ENCODE results near the gene ASPHD2. TPM values are rescaled to one million over a fixed set of nuclear protein-coding genes. Genes with fewer than 3 reads are reported as not detected.

ASPHD2 gene
- total and polyA plus RNA-seq, 2 of the 13 experiments (the other 11 are each of a cell fraction or from before 2014, with no cell fraction given), result 0.04 TPM

DNA sequence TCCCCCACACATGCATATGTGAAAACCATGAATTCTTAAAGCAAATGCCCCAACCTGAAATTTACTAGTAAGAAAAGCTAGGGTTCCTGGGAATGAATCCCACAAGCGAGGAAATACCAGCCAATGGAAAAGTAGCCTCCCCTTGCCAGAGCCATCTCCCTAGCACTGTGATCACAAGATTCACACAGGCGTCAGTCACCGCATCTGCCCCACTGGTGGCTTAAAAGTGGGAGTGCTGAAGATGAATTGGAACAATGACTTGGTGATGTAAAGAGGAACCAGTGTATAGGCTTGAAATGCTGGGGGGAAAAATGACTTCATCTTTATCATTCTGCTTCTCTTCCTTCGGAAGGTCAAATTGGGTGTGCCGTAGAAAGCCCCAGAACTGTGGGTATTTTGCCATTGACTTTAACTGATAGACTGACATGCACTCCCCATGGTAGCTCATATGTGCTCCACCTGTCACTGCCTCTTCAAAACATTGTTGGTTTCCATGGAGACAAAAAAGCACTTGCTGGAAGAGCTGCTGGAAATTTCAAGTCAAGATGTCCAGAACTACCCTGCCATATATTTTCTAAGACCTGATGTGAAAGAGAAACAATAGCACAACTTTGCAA, 19.2 kb upstream of the ASPHD2 start:
- intact Hi-C loops (cut with micrococcal nuclease; ENCODE audit: unreplicated experiment), result no loop called here
- CTCF ChIA-PET (ENCODE audit: low intra/inter-chr PET ratio, low total read pairs), result no interaction called here
- no peaks in the 10 kb centered on the region for H3K79me2 ChIP-seq (ENCODE audit: insufficient read depth, low read length)
- no peaks in the 10 kb centered on the region for H3K4me1 ChIP-seq (ENCODE audit: insufficient read depth, low read length)
- ATAC-seq (no peak), DNase-seq (ENCODE audit: low spot score) (no peak), FAIRE-seq (no peak)
- TF ChIP-seq ZFP36L2 (CRISPR knock-in tag; IDR thresholded peaks at IDR 0.05) (no peak), GABPA (IDR thresholded peaks at IDR 0.05; ENCODE audit: low read depth, low read length) (no peak), GABPA (CRISPR knock-in tag; IDR thresholded peaks at IDR 0.05; ENCODE audit: low read depth) (no peak), IRF1 (CRISPR knock-in tag; IDR thresholded peaks at IDR 0.05; ENCODE audit: low read depth) (no peak), NKX3-1 (CRISPR knock-in tag; IDR thresholded peaks at IDR 0.05) (no peak)
- H3K27me3 ChIP-seq (ENCODE audit: control insufficient read depth in 1 of 2, insufficient read depth in 2 of 2, low read length in 2 of 2), result peaks cover 0 to 5% of the 10 kb centered on the region in 2 experiments; a peak in 2 of 5 replicates
- no peak overlapping the region for H2AFZ ChIP-seq (ENCODE audit: low read length)
- no peaks in the 10 kb centered on the region for H3K9me3 ChIP-seq (ENCODE audit: low read length)
- in situ Hi-C loops (cut with HindIII; ENCODE audit: extremely low pct_ligation_motif_present, low pct_unique_long_range_greater_than_20kb), result no loop called here
- H3K4me2 ChIP-seq (ENCODE audit: low read depth, low read length), result no peak overlapping the region
- H4K20me1 ChIP-seq (ENCODE audit: insufficient read depth, low read length), result no peaks in the 10 kb centered on the region
- POLR2A ChIA-PET, result no interaction called here
- H3K36me3 ChIP-seq (replicated peaks in 1 of 2; ENCODE audit: control insufficient read depth in 1 of 2, insufficient read depth in 2 of 2, low read length in 2 of 2), result no peaks in the 10 kb centered on the region
- WGBS (ENCODE audit: low lambda C conversion rate), result 42% methylated on average over 5 of the region's 5 CpGs
- BruUV-seq (replicated peaks), result no TSS peak
- no peak overlapping the region for H3K27ac ChIP-seq (ENCODE audit: extremely low read length, insufficient read depth, low read length)
- no peak overlapping the region for H3K4me3 ChIP-seq (replicated peaks in 1 of 3; ENCODE audit: insufficient read depth in 1 of 3, low read depth in 2 of 3, low read length in 3 of 3)
- H3K9ac ChIP-seq (ENCODE audit: insufficient read depth, low read depth, low read length), result no peak overlapping the region

GRCh38 chr22:26410386-26410785, 18.7 kb upstream of the ASPHD2 start:
- intact Hi-C loops (cut with micrococcal nuclease; ENCODE audit: unreplicated experiment) (no loop called here), in situ Hi-C loops (cut with HindIII; ENCODE audit: extremely low pct_ligation_motif_present, low pct_unique_long_range_greater_than_20kb) (no loop called here)
- H3K9ac ChIP-seq (ENCODE audit: insufficient read depth, low read depth, low read length), result no peak overlapping the region
- ATAC-seq (no peak), FAIRE-seq (no peak), DNase-seq (ENCODE audit: low spot score) (no peak)
- no peaks in the 10 kb centered on the region for H3K9me3 ChIP-seq (ENCODE audit: low read length)
- no peaks in the 10 kb centered on the region for H3K4me1 ChIP-seq (ENCODE audit: insufficient read depth, low read length)
- WGBS (ENCODE audit: low lambda C conversion rate), result 1% methylated on average over 5 of the region's 5 CpGs
- H3K36me3 ChIP-seq (replicated peaks in 1 of 2; ENCODE audit: control insufficient read depth in 1 of 2, insufficient read depth in 2 of 2, low read length in 2 of 2), result no peaks in the 10 kb centered on the region
- H3K27ac ChIP-seq (ENCODE audit: extremely low read length, insufficient read depth, low read length), result no peak overlapping the region
- H2AFZ ChIP-seq (ENCODE audit: low read length), result no peak overlapping the region
- no peak overlapping the region for H3K4me2 ChIP-seq (ENCODE audit: low read depth, low read length)
- CTCF ChIA-PET (ENCODE audit: low intra/inter-chr PET ratio, low total read pairs), result no interaction called here
- H3K27me3 ChIP-seq (ENCODE audit: control insufficient read depth in 1 of 2, insufficient read depth in 2 of 2, low read length in 2 of 2), result peaks cover 0 to 6% of the 10 kb centered on the region in 2 experiments; a peak in 2 of 5 replicates
- no TSS peak for BruUV-seq (replicated peaks)
- POLR2A ChIA-PET, result no interaction called here
- no peak overlapping the region for H3K4me3 ChIP-seq (replicated peaks in 1 of 3; ENCODE audit: insufficient read depth in 1 of 3, low read depth in 2 of 3, low read length in 3 of 3)
- H4K20me1 ChIP-seq (ENCODE audit: insufficient read depth, low read length), result no peaks in the 10 kb centered on the region
- no peaks in the 10 kb centered on the region for H3K79me2 ChIP-seq (ENCODE audit: insufficient read depth, low read length)
- TF ChIP-seq ZNF574 (CRISPR knock-in tag; IDR thresholded peaks at IDR 0.05), result no peak
- TF ChIP-seq LBX2 (CRISPR knock-in tag; IDR thresholded peaks at IDR 0.05; ENCODE audit: borderline replicate concordance), result no peak
- TF ChIP-seq ZFY (CRISPR knock-in tag; IDR thresholded peaks at IDR 0.05), result no peak
- TF ChIP-seq ZKSCAN8 (CRISPR knock-in tag; IDR thresholded peaks at IDR 0.05; ENCODE audit: borderline replicate concordance), result no peak
- TF ChIP-seq PAXIP1 (CRISPR knock-in tag; conservative IDR thresholded peaks at IDR 0.05), result no peak
- no peak for TF ChIP-seq JUND (CRISPR knock-in tag; IDR thresholded peaks at IDR 0.05)

All from HepG2 (cell line).